ENCODE measurements around the gene PLCH2. TPM values are rescaled to one million over a fixed set of nuclear protein-coding genes. Genes with fewer than 3 reads are reported as not detected.
"Not testable (repeated sequence)": the region's sequence is repeated elsewhere in the genome, so short reads cannot be mapped to it uniquely, and the experiment has no call there.

The PLCH2 gene
- total RNA-seq, 1 donor from 2014 or later: 0.46 TPM

DNA sequence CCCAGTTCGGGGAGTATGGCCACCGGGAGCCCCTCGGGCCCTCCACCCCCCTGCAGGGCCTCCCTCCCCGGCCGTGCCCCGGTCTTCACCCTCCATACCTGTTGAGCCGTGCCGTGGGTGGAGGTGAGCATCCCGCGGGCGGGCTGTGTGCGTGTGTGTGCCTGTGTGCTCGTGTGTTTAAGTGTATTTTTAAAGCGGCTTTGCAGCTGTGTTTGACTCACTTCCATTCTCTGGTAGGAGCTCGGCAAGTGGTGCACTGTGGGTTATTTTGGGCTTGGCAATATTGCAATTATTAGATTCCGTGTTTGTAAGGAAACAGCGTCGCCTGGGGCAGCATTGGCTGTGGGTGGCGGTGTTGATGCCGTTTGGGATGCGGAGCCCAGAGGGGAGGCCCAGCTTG, 20.3 kb upstream of the PLCH2 start:
- DNase-seq (ENCODE audit: missing footprints): no peak
- no peak for ATAC-seq
- intact Hi-C loops (cut with DNase I): no loop called here

GRCh38 chr1:2457444-2457843, 18.6 kb upstream of the PLCH2 start:
- ATAC-seq (no peak), DNase-seq (ENCODE audit: missing footprints) (no peak)
- intact Hi-C loops (cut with DNase I): no loop called here

- intact Hi-C loops (cut with DNase I): no loop called here
- DNase-seq (ENCODE audit: missing footprints) (no peak), ATAC-seq (no peak)
Measured at GRCh38 chr1:2458687-2459086, 17.4 kb upstream of the PLCH2 start.

DNA sequence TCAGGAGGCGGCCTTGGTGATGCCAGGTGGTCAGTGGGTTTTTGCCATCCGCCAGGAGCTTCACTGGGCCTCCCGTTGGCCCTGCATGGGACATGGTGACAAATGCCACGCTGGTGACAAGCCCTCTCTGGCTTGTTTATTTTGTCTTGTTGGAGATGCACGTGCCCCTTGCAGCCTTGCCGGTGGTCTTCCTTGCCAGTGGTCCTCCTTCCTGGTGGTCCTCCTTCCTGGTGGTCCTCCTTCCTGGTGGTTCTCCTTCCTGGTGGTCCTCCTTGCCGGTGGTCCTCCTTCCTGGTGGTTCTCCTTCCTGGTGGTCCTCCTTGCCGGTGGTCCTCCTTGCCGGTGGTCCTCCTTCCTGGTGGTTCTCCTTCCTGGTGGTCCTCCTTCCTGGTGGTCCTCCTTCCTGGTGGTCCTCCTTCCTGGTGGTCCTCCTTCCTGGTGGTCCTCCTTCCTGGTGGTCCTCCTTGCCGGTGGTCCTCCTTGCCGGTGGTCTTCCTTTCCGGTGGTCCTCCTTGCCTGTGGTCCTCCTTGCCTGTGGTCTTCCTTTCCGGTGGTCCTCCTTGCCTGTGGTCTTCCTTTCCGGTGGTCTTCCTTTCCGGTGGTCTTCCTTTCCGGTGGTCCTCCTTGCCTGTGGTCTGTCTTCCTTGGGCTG, 16.9 kb upstream of the PLCH2 start:
- ATAC-seq; intact Hi-C loops (cut with DNase I); DNase-seq (ENCODE audit: missing footprints): not testable (repeated sequence)

GRCh38 chr1:2459757-2460156, 16.3 kb upstream of the PLCH2 start:
- ATAC-seq (peak; percentile 76), DNase-seq (ENCODE audit: missing footprints) (no peak)
- intact Hi-C loops (cut with DNase I): no loop called here

GRCh38 chr1:2460203-2460602, 15.9 kb upstream of the PLCH2 start:
- intact Hi-C loops (cut with DNase I): no loop called here
- ATAC-seq (peak; percentile 4), DNase-seq (ENCODE audit: missing footprints) (no peak)

DNA sequence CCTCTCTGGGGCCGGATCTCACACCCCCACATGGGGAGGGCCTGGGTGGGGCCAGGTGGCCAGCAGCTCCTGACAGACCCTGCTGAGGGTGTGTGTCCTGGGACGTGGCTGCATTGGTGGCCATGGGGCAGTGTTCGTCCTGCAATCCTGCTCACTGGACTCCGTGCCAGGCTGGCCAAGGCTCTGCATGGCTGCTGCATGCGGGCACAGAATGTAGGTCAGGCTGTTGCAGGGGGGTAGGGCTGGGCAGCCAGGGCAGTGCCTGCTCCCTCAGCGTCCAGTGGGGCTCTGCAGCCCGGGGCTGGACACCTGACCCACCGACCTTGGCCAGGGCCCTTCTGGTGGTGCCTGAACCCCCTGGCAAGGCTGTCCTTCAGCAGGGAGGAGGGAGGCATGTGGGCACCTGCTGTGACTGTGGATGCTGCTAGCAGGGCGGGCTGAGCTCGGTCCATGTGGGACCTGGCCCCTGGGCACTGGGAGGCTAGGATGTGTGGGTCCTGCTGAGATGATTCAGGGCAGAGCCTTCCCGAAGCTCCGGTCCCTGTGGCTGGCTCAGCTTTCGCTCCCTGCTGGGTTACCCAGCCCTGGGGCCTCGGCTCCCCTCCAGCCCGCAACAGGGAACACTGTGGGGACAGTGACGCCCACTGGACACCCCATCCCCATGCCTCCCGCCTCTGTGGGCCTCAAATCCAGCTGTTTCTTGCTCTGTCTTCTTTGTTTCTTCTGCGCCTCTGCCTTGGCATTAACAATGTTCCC, 14.9 kb upstream of the PLCH2 start:
- DNase-seq (ENCODE audit: missing footprints) (no peak), ATAC-seq (no peak)
- intact Hi-C loops (cut with DNase I): no loop called here

- ATAC-seq (no peak), DNase-seq (ENCODE audit: missing footprints) (no peak)
- intact Hi-C loops (cut with DNase I): no loop called here
Measured at GRCh38 chr1:2462819-2463218, 13.3 kb upstream of the PLCH2 start.

GRCh38 chr1:2463396-2463795, 12.7 kb upstream of the PLCH2 start:
- intact Hi-C loops (cut with DNase I): no loop called here
- ATAC-seq (no peak), DNase-seq (ENCODE audit: missing footprints) (no peak)

GRCh38 chr1:2465371-2466269, 10.5 kb upstream of the PLCH2 start:
- intact Hi-C loops (cut with DNase I): no loop called here
- ATAC-seq (no peak), DNase-seq (ENCODE audit: missing footprints) (no peak)

GRCh38 chr1:2466270-2466665, 9.8 kb upstream of the PLCH2 start:
- intact Hi-C loops (cut with DNase I): no loop called here
- DNase-seq (ENCODE audit: missing footprints): no peak
- no peak for ATAC-seq

GRCh38 chr1:2466958-2467554, 9.0 kb upstream of the PLCH2 start:
- DNase-seq (ENCODE audit: missing footprints): no peak
- intact Hi-C loops (cut with DNase I): no loop called here

GRCh38 chr1:2468041-2468472, 8.0 kb upstream of the PLCH2 start:
- ATAC-seq (no peak), DNase-seq (ENCODE audit: missing footprints) (no peak)
- intact Hi-C loops (cut with DNase I): no loop called here

More at GRCh38 chr1:2466958-2467554, 9.0 kb upstream of the PLCH2 start:
- ATAC-seq: no peak

- no peak for DNase-seq (ENCODE audit: missing footprints)
- intact Hi-C loops (cut with DNase I): no loop called here
Measured at GRCh38 chr1:2468540-2468939, 7.5 kb upstream of the PLCH2 start.

GRCh38 chr1:2469103-2469940, 6.8 kb upstream of the PLCH2 start:
- intact Hi-C loops (cut with DNase I): no loop called here
- DNase-seq (ENCODE audit: missing footprints) (no peak), ATAC-seq (no peak)

More at GRCh38 chr1:2468540-2468939, 7.5 kb upstream of the PLCH2 start:
- no peak for ATAC-seq

GRCh38 chr1:2470290-2471158, 5.6 kb upstream of the PLCH2 start:
- intact Hi-C loops (cut with DNase I): no loop called here
- ATAC-seq (no peak), DNase-seq (ENCODE audit: missing footprints) (no peak)

GRCh38 chr1:2471159-2471471, 5.0 kb upstream of the PLCH2 start:
- intact Hi-C loops (cut with DNase I): no loop called here
- DNase-seq (ENCODE audit: missing footprints) (no peak), ATAC-seq (no peak)
